ENCODE data around the gene CHMP4A. TPM values are rescaled to one million over a fixed set of nuclear protein-coding genes. Genes with fewer than 3 reads are reported as not detected.

Gene CHMP4A
- total RNA-seq, 1 donor from 2014 or later: 32.2 TPM

DNA sequence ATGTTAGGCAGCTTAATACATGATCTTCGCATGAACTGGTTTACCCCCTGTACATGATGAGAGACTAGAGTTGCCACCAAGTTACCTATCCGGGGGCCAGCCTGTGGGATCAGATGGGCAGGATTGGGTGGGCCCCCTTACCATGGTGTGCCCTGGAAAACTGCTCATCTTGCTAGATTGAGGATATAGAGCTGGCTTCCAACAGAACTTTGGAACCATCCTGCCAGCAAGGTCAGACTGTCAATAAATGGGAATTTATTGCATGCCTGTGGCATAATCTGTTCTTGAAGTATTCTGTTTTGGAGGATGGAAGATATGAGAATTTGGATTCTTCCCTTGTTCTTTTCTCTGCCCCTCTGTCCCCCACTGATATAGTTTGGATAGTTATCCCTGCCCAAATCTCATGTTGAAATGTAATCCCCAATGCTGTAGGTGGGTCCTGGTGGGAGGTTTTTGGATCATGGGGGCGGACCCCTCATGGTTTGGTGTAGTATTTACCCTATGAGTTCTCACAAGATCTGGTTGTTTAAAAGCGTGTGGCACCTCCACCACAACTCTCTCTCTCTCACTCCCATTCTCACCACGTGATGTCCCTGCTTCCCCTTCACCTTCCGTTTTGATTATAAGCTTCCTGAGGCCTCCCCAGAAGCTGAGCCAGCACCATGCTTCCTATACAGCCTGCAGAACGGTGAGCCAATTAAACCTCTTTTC is 14.3 kb downstream of the CHMP4A start:
- Histone ChIP-seq H3K27ac (ENCODE audit: low read depth, low read length) (no peak overlapping the region), H3K36me3 (ENCODE audit: insufficient read depth, low read length) (peaks cover 3% of the 10 kb centered on the region), H4K20me1 (ENCODE audit: insufficient read depth, low read length) (peaks cover 5% of the 10 kb centered on the region), H3K79me2 (ENCODE audit: insufficient read depth, low read length) (peaks cover 38% of the 10 kb centered on the region), H3K4me3 (ENCODE audit: insufficient read depth, low read depth, low read length) (no peak overlapping the region), H2AFZ (ENCODE audit: low read depth, low read length) (no peak overlapping the region), H3K27me3 (ENCODE audit: insufficient read depth, low read length) (no peaks in the 10 kb centered on the region), H3K4me2 (ENCODE audit: low read length) (no peak overlapping the region), H3K4me1 (ENCODE audit: insufficient read depth, low read length) (peaks cover 5% of the 10 kb centered on the region), H3K9me3 (ENCODE audit: insufficient read depth, low read depth, low read length) (peaks cover 2% of the 10 kb centered on the region), H3K9ac (ENCODE audit: low read length) (no peak overlapping the region)
- H3K9me3 Mint-ChIP-seq (ENCODE audit: unreplicated experiment): peaks cover 9% of the 10 kb centered on the region
- no peak overlapping the region for H3K27ac Mint-ChIP-seq (ENCODE audit: unreplicated experiment)
- no peak for TF ChIP-seq EZH2 (IDR thresholded peaks at IDR 0.05; ENCODE audit: insufficient read depth, low read length)
- TF ChIP-seq, protein P1, sequence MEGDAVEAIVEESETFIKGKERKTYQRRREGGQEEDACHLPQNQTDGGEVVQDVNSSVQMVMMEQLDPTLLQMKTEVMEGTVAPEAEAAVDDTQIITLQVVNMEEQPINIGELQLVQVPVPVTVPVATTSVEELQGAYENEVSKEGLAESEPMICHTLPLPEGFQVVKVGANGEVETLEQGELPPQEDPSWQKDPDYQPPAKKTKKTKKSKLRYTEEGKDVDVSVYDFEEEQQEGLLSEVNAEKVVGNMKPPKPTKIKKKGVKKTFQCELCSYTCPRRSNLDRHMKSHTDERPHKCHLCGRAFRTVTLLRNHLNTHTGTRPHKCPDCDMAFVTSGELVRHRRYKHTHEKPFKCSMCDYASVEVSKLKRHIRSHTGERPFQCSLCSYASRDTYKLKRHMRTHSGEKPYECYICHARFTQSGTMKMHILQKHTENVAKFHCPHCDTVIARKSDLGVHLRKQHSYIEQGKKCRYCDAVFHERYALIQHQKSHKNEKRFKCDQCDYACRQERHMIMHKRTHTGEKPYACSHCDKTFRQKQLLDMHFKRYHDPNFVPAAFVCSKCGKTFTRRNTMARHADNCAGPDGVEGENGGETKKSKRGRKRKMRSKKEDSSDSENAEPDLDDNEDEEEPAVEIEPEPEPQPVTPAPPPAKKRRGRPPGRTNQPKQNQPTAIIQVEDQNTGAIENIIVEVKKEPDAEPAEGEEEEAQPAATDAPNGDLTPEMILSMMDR (IDR thresholded peaks at IDR 0.05; ENCODE audit: insufficient read depth, low read depth, low read length): no peak
- FAIRE-seq: no peak
- peaks cover 28% of the 10 kb centered on the region for H3K36me3 Mint-ChIP-seq (ENCODE audit: low read depth, unreplicated experiment)
- DNase-seq (ENCODE audit: low read depth): no peak
- H3K27me3 Mint-ChIP-seq (ENCODE audit: low read depth, unreplicated experiment): no peaks in the 10 kb centered on the region
- peaks cover 16% of the 10 kb centered on the region for H3K4me1 Mint-ChIP-seq (ENCODE audit: low read depth, unreplicated experiment)
- no peak overlapping the region for H3K4me3 Mint-ChIP-seq (ENCODE audit: unreplicated experiment)

DNA sequence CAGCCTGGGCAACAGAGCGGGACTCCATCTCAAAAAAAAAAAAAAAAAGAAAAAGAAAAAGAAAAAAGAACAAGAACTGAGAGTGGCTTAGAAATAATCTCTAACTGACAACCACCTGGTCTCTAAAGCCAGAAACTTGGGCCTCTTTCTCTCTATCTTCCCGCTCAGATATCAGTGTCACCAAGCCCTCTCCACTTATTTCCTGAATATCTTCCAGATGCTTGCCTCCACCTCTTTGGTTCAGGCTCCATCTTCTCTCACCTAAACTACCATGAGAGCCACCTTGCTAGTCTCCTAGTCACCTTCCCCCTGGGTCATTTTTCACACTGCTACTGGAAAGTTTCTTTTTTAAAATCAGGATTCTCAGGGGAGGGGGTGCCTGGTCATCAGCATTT is 16.2 kb downstream of the CHMP4A start:
- H3K9ac ChIP-seq (ENCODE audit: low read length): no peak overlapping the region
- H3K27me3 Mint-ChIP-seq (ENCODE audit: low read depth, unreplicated experiment): no peaks in the 10 kb centered on the region
- TF ChIP-seq, protein P1 (IDR thresholded peaks at IDR 0.05; ENCODE audit: insufficient read depth, low read depth, low read length): no peak
- TF ChIP-seq EZH2 (IDR thresholded peaks at IDR 0.05; ENCODE audit: insufficient read depth, low read length): no peak
- H3K4me2 ChIP-seq (ENCODE audit: low read length): peak overlapping the region; percentile 95
- peaks cover 15% of the 10 kb centered on the region for H3K36me3 ChIP-seq (ENCODE audit: insufficient read depth, low read length)
- peaks cover 5% of the 10 kb centered on the region for H4K20me1 ChIP-seq (ENCODE audit: insufficient read depth, low read length)
- H3K9me3 ChIP-seq (ENCODE audit: insufficient read depth, low read depth, low read length): peaks cover 2% of the 10 kb centered on the region
- peaks cover 51% of the 10 kb centered on the region for H3K79me2 ChIP-seq (ENCODE audit: insufficient read depth, low read length)
- peak overlapping the region; percentile 35 for H3K27ac Mint-ChIP-seq (ENCODE audit: unreplicated experiment)
- H3K9me3 Mint-ChIP-seq (ENCODE audit: unreplicated experiment): peaks cover 4% of the 10 kb centered on the region
- no peaks in the 10 kb centered on the region for H3K27me3 ChIP-seq (ENCODE audit: insufficient read depth, low read length)
- H3K4me1 Mint-ChIP-seq (ENCODE audit: low read depth, unreplicated experiment): peaks cover 16% of the 10 kb centered on the region
- H3K4me1 ChIP-seq (ENCODE audit: insufficient read depth, low read length): peaks cover 5% of the 10 kb centered on the region
- H3K4me3 Mint-ChIP-seq (ENCODE audit: unreplicated experiment): peak overlapping the region; percentile 96
- peaks cover 27% of the 10 kb centered on the region for H3K36me3 Mint-ChIP-seq (ENCODE audit: low read depth, unreplicated experiment)
- no peak overlapping the region for H3K27ac ChIP-seq (ENCODE audit: low read depth, low read length)
- DNase-seq (ENCODE audit: low read depth) (no peak), FAIRE-seq (no peak)
- no peak overlapping the region for H3K4me3 ChIP-seq (ENCODE audit: insufficient read depth, low read depth, low read length)
- no peak overlapping the region for H2AFZ ChIP-seq (ENCODE audit: low read depth, low read length)

Data from astrocyte (in vitro differentiated cells and primary cell).